Measurements from ENCODE around the gene LRP2.

The LRP2 gene

DNA sequence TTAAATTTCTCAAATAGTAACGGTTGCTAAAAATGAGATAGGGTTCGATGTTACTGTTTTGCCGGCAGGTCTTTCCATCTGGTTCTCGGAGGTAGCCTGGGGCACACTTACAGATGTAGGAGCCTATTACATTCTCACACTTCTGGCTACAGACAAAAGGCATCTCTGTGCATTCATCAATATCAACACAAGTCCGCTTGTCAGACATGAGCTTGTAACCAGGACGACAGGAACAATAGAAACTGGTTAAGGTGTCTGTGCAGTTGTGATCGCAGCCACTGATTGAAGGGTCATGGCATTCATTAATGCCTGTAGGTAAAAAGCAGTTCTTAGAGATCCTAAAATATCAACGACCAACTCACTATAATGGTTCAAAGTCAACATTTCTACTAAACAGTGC, 176.6 kb downstream of the LRP2 start:
- no peak for TF ChIP-seq TAF1 (IDR thresholded peaks at IDR 0.05; ENCODE audit: low read depth, low read length)
- FAIRE-seq (no peak), DNase-seq (ENCODE audit: insufficient read length, low spot score) (no peak)

DNA sequence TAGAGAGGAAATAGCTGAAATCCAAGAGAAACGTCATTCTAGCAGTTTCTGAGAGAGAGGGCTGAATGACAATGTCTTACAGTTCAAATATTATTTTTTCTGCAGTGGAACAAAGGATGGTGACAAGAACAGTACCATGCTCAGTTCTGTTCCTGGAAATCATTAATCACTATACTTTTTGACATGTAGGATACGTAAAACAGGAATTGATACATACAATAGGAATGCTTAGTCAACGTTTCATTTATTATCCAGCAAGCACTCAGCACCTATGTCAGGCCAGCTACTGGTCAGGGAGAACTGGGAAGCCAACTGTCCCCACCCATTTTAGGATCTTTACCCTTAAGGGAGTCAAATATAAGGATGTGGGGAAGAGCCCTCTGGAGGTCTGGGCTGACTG, 178.3 kb downstream of the LRP2 start:
- no peak for FAIRE-seq
- TF ChIP-seq SPI1 (IDR thresholded peaks at IDR 0.05; ENCODE audit: low read depth, low read length): no peak
- no peak for TF ChIP-seq POLR2A (IDR thresholded peaks at IDR 0.05; ENCODE audit: low read depth, low read length)
- no peak for TF ChIP-seq PAX5 (IDR thresholded peaks at IDR 0.05; ENCODE audit: insufficient read depth, low read length, severe bottlenecking)
- TF ChIP-seq POLR2AphosphoS5 (IDR thresholded peaks at IDR 0.05; ENCODE audit: low read depth, low read length): no peak
- TF ChIP-seq TAF1 (IDR thresholded peaks at IDR 0.05; ENCODE audit: low read depth, low read length): no peak
- no peak for TF ChIP-seq POU2F2 (IDR thresholded peaks at IDR 0.05; ENCODE audit: low read depth, low read length)
- no peak for DNase-seq (ENCODE audit: insufficient read length, low spot score)

DNA sequence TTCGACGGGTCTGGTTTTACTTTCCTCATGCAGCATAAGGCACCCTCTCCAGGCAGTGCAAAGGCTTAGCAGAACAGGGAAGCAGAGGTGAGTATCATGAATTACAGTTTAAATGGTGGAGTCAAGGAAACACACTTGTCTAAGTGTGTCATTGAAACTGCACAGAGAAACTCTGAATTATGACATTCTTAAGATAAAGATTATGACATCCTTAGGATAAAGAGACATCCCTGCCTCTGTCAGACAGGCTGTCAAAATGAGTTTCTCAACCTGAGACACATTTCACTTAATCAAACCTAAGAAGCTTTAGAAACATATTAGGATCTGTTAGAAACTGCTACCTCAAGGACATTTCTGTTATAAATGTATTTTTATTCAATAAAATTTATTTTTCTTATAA, 179.8 kb downstream of the LRP2 start:
- no peak for DNase-seq (ENCODE audit: insufficient read length, low spot score)
- no peak for FAIRE-seq
- TF ChIP-seq POLR2AphosphoS5 (IDR thresholded peaks at IDR 0.05; ENCODE audit: low read depth, low read length) (no peak), POU2F2 (IDR thresholded peaks at IDR 0.05; ENCODE audit: low read depth, low read length) (no peak)

DNA sequence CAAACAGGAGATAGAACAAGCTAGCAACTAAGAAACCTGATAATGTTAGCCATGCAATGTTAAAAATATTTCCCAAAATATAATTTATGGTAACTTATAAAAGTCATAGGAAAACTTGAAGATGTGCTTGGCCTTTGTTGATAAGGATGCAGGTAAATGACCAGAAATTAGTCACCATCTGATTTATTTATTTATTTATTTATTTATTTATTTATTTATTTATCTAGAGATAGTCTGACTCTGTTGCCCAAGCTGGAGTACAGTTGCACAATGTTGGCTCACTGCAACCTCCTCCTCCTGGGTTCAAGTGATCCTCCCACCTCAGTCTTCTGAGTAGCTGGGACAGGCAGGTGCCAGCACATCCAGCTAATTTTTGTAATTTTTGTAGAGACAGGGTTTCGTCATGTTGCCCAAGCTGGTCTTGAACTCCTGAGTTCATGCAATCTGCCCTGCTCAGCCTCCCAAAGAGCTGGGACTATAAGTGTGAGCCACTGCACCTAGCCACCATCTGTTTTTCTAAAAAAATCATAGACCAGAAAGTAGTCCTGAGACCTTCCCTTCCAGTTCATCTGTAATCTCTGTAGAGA, 183.4 kb downstream of the LRP2 start:
- no peak for DNase-seq (ENCODE audit: insufficient read length, low spot score)
- FAIRE-seq: no peak
- no peak for TF ChIP-seq POLR2A (IDR thresholded peaks at IDR 0.05; ENCODE audit: low read depth, low read length)
- TF ChIP-seq SPI1 (IDR thresholded peaks at IDR 0.05; ENCODE audit: low read depth, low read length): no peak
- no peak for TF ChIP-seq POU2F2 (IDR thresholded peaks at IDR 0.05; ENCODE audit: low read depth, low read length)
- TF ChIP-seq PAX5 (IDR thresholded peaks at IDR 0.05; ENCODE audit: insufficient read depth, low read length, severe bottlenecking): no peak
- no peak for TF ChIP-seq POLR2AphosphoS5 (IDR thresholded peaks at IDR 0.05; ENCODE audit: low read depth, low read length)
- no peak for TF ChIP-seq TAF1 (IDR thresholded peaks at IDR 0.05; ENCODE audit: low read depth, low read length)

DNA sequence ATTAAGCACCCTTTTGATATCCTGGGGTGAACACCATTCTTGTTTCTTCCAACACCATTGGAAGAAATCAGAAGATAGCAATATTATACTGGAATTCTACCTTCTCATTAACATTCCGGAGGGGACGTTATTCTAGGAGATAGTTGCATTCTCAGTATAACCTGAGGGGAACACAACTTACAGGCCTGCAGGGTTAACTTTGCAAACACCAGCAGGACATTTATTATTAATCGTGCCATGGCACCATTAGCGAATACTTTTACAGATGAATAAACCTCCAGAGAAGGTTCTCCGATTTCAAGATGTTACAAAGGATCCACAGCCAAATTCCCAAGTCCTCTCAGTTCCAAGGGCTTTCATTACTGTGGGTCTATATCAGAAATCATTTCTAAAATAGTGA, 184.0 kb downstream of the LRP2 start:
- TF ChIP-seq TAF1 (IDR thresholded peaks at IDR 0.05; ENCODE audit: low read depth, low read length) (no peak), POU2F2 (IDR thresholded peaks at IDR 0.05; ENCODE audit: low read depth, low read length) (no peak), PAX5 (IDR thresholded peaks at IDR 0.05; ENCODE audit: insufficient read depth, low read length, severe bottlenecking) (no peak), POLR2AphosphoS5 (IDR thresholded peaks at IDR 0.05; ENCODE audit: low read depth, low read length) (no peak), POLR2A (IDR thresholded peaks at IDR 0.05; ENCODE audit: low read depth, low read length) (no peak), SPI1 (IDR thresholded peaks at IDR 0.05; ENCODE audit: low read depth, low read length) (no peak)
- FAIRE-seq (no peak), DNase-seq (ENCODE audit: insufficient read length, low spot score) (no peak)

DNA sequence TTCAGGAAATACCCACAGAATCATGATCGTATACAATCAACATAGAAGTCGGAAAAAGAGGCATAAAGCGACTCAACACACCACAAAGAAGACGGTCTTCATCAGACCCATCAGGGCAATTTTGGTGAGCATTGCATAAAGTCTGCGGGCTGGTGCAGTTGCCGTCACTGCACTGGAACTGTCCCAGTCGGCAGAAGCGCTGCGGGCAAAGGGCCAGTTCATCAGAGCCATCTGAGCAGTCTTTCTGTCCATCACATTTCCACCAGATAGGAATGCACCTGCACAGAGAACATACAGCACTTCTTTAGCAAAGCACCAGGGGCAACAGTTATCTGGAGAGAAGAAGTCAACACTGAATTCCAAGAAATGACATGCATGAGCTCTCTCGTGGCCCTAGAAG, 187.2 kb downstream of the LRP2 start:
- DNase-seq (ENCODE audit: insufficient read length, low spot score): no peak
- TF ChIP-seq POU2F2 (IDR thresholded peaks at IDR 0.05; ENCODE audit: low read depth, low read length) (no peak), TAF1 (IDR thresholded peaks at IDR 0.05; ENCODE audit: low read depth, low read length) (no peak), PAX5 (IDR thresholded peaks at IDR 0.05; ENCODE audit: insufficient read depth, low read length, severe bottlenecking) (no peak), POLR2AphosphoS5 (IDR thresholded peaks at IDR 0.05; ENCODE audit: low read depth, low read length) (no peak), SPI1 (IDR thresholded peaks at IDR 0.05; ENCODE audit: low read depth, low read length) (no peak)
- no peak for FAIRE-seq

DNA sequence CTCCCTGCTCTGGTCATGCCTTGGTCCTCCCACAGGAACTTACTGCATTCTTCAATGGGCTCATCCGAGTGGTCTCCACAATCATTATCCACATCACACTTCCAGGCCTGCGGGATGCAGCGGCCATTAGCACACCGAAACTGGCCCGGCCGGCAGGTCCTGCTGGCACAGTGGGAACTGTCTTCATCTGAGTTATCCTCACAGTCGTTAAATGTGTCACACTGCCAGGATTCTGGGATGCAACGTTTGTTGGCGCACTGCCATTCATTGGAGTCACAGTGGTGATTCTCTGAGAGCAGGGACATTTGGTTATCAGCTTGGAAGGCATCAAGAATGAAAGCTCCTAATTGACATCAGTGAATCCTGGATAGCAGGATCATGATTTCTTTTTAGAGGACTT, 188.5 kb downstream of the LRP2 start:
- no peak for TF ChIP-seq POU2F2 (IDR thresholded peaks at IDR 0.05; ENCODE audit: low read depth, low read length)
- TF ChIP-seq TAF1 (IDR thresholded peaks at IDR 0.05; ENCODE audit: low read depth, low read length): no peak
- no peak for TF ChIP-seq POLR2A (IDR thresholded peaks at IDR 0.05; ENCODE audit: low read depth, low read length)
- no peak for TF ChIP-seq POLR2AphosphoS5 (IDR thresholded peaks at IDR 0.05; ENCODE audit: low read depth, low read length)
- TF ChIP-seq SPI1 (IDR thresholded peaks at IDR 0.05; ENCODE audit: low read depth, low read length): no peak
- no peak for TF ChIP-seq PAX5 (IDR thresholded peaks at IDR 0.05; ENCODE audit: insufficient read depth, low read length, severe bottlenecking)
- FAIRE-seq: no peak
- no peak for DNase-seq (ENCODE audit: insufficient read length, low spot score)

DNA sequence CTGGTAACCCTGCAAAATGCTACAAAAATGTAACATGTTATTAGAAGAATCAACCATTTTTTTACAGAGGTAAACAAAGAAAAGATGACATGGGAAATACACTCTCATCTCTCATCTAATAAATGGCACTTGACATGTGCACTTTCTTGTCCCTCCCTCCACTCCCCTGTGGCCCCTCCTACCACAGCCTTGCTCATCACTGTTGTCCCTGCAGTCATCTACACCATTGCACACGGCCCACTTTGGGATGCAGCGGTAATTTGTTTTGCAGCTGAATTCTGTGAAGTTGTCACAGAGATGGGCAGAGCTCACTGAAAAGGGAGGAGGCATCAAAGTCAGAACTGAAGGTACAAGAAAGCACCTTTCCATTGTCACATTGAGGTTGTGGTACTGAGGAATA, 189.4 kb downstream of the LRP2 start:
- no peak for DNase-seq (ENCODE audit: insufficient read length, low spot score)

DNA sequence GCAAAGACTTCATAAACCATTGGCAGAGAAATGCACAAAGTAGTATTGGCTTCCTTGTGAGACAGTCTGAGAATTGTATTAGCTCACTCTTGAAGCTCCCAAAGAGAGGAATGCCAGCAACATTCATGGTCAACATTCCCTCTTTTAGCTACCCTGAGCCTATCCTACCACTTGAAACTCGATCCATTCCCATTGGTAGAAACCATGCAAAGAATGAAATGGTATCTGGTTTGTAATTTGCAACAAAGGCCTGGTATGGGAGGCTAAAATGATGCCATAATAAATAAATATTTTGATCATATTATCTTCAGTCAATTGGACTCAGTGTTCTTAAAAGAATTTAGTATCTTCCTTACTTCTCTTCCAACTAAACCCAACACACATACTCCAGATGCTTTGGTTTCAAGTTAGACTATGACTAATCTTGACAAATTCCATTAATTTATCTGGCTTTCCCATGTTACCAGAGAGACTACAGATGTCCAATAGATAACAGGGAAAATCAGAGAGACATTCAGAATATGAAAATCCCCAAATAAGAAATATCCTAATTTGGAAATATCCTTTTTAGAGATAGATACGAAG, 190.1 kb downstream of the LRP2 start:
- FAIRE-seq: no peak
- TF ChIP-seq PAX5 (IDR thresholded peaks at IDR 0.05; ENCODE audit: insufficient read depth, low read length, severe bottlenecking) (no peak), TAF1 (IDR thresholded peaks at IDR 0.05; ENCODE audit: low read depth, low read length) (no peak), POLR2A (IDR thresholded peaks at IDR 0.05; ENCODE audit: low read depth, low read length) (no peak), SPI1 (IDR thresholded peaks at IDR 0.05; ENCODE audit: low read depth, low read length) (no peak), POLR2AphosphoS5 (IDR thresholded peaks at IDR 0.05; ENCODE audit: low read depth, low read length) (no peak), POU2F2 (IDR thresholded peaks at IDR 0.05; ENCODE audit: low read depth, low read length) (no peak)

More for the DNA sequence above, 189.4 kb downstream of the LRP2 start:
- FAIRE-seq: no peak
- no peak for TF ChIP-seq TAF1 (IDR thresholded peaks at IDR 0.05; ENCODE audit: low read depth, low read length)
- TF ChIP-seq SPI1 (IDR thresholded peaks at IDR 0.05; ENCODE audit: low read depth, low read length): no peak
- TF ChIP-seq POLR2A (IDR thresholded peaks at IDR 0.05; ENCODE audit: low read depth, low read length): no peak
- no peak for TF ChIP-seq POLR2AphosphoS5 (IDR thresholded peaks at IDR 0.05; ENCODE audit: low read depth, low read length)
- no peak for TF ChIP-seq POU2F2 (IDR thresholded peaks at IDR 0.05; ENCODE audit: low read depth, low read length)
- TF ChIP-seq PAX5 (IDR thresholded peaks at IDR 0.05; ENCODE audit: insufficient read depth, low read length, severe bottlenecking): no peak

DNA sequence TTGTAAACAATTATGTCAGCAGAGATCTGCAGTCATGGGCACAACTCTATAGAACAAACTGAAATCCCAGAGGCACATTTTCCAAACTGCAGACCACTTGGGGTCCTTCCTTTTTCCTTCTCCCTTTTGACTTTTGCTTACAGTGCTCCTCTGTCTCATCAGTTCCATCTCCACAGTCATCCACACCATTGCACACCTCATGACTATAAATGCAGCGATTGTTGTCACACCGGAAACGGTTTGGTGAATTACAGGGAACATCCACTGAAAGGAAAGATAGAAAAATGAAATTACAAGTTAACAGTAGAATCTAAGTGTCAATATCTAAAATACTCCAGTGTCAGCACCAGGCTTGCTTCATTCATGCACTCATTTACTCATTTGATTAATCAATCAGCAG, 196.5 kb downstream of the LRP2 start:
- TF ChIP-seq SPI1 (IDR thresholded peaks at IDR 0.05; ENCODE audit: low read depth, low read length) (no peak), POU2F2 (IDR thresholded peaks at IDR 0.05; ENCODE audit: low read depth, low read length) (no peak), POLR2AphosphoS5 (IDR thresholded peaks at IDR 0.05; ENCODE audit: low read depth, low read length) (no peak), TAF1 (IDR thresholded peaks at IDR 0.05; ENCODE audit: low read depth, low read length) (no peak), POLR2A (IDR thresholded peaks at IDR 0.05; ENCODE audit: low read depth, low read length) (no peak), PAX5 (IDR thresholded peaks at IDR 0.05; ENCODE audit: insufficient read depth, low read length, severe bottlenecking) (no peak)

More for the DNA sequence above, 190.1 kb downstream of the LRP2 start:
- no peak for DNase-seq (ENCODE audit: insufficient read length, low spot score)

More for the DNA sequence above, 196.5 kb downstream of the LRP2 start:
- DNase-seq (ENCODE audit: insufficient read length, low spot score): no peak
- no peak for FAIRE-seq
